B cell (primary cell): ENCODE measurements around the gene OR2T27. TPM values are rescaled to one million over a fixed set of nuclear protein-coding genes. Genes with fewer than 3 reads are reported as not detected.

Experiments used
- ATAC-seq: fragments of 200-7000 bp; cut with Tn5 transposase; one replicate; pipeline ENCODE4 v1.10.0; 2021; ENCODE audit warnings: low read depth, mild to moderate bottlenecking, moderate number of reproducible peaks, moderate library complexity
- CTCF ChIA-PET: fragments of 350-600 bp; sonication (Branson Sonifier 250); formaldehyde crosslinking; loops from one replicate; lab custom pipeline; 2021; ENCODE audit warnings: antibody characterized with exemption, inconsistent platforms; lab: Charles Lee
- POLR2A ChIA-PET: fragments of 350-600 bp; sonication (Branson Sonifier 250); formaldehyde crosslinking; loops from one replicate; lab custom pipeline; 2021; ENCODE audit warnings: antibody characterized with exemption; lab: Charles Lee
- DNase-seq: peaks from one replicate; pipeline ENCODE4 v3.0.0; 2013
- H2AFZ ChIP-seq: 2 replicates; pipeline ENCODE4 v1.6.1; 2012; ENCODE audit warnings: mild to moderate bottlenecking, low read depth, low read length; ENCODE audit not compliant: insufficient read depth, poor library complexity, severe bottlenecking
- H3K27ac ChIP-seq, 2 donors: 1 replicate in 1 of 2; 2 replicates in 1 of 2; pipeline ENCODE4 v1.5.1; 2012 to 2013; ENCODE audit warnings: low read length in 2 of 2, mild to moderate bottlenecking in 2 of 2, moderate library complexity in 1 of 2
- H3K27me3 ChIP-seq, 4 experiments: fragments of 200-600 bp in 1 of 4; sonication (generic) in 1 of 4; replicated peaks in 1 of 4; 1 replicate in 2 of 4; 2 replicates in 2 of 4; pipeline versions ENCODE4 v1.6.1 to v1.7.0; 2013 to 2016; ENCODE audit warnings: low read length in 3 of 4, mild to moderate bottlenecking in 2 of 4, mixed read lengths in 1 of 4, moderate library complexity in 1 of 4; ENCODE audit not compliant: insufficient read depth in 4 of 4, control insufficient read depth in 3 of 4; ENCODE audit errors: control extremely low read depth in 1 of 4
- H3K36me3 ChIP-seq, 2 experiments: replicated peaks in 1 of 2; 1 replicate in 1 of 2; 2 replicates in 1 of 2; pipeline versions ENCODE4 v1.6.1 to v1.7.1; 2013; ENCODE audit warnings: low read length in 1 of 2; ENCODE audit not compliant: insufficient read depth in 2 of 2, control insufficient read depth in 1 of 2; ENCODE audit errors: control extremely low read depth in 1 of 2, extremely low read depth in 1 of 2
- H3K4me1 ChIP-seq, 2 donors: fragments of 200-600 bp in 1 of 2; sonication (generic) in 1 of 2; 1 replicate in 1 of 2; 2 replicates in 1 of 2; pipeline versions ENCODE4 v1.5.1 to v1.6.1; 2013 to 2017; ENCODE audit warnings: low read length in 2 of 2; ENCODE audit not compliant: control insufficient read depth in 2 of 2, insufficient read depth in 2 of 2
- H3K4me2 ChIP-seq: replicated peaks from 2 replicates; pipeline ENCODE3; 2012; ENCODE audit warnings: mild to moderate bottlenecking, low read depth, low read length; ENCODE audit not compliant: poor library complexity, severe bottlenecking
- H3K4me3 ChIP-seq, 5 experiments: fragments of 200-600 bp in 1 of 5; sonication (generic) in 1 of 5; 1 replicate in 3 of 5; 2 replicates in 2 of 5; pipeline versions ENCODE4 v1.5.1 to v1.7.0; 2011 to 2016; ENCODE audit warnings: low read length in 4 of 5, mild to moderate bottlenecking in 4 of 5, low read depth in 2 of 5, control low read depth in 1 of 5, moderate library complexity in 1 of 5; ENCODE audit not compliant: insufficient read depth in 1 of 5; ENCODE audit errors: control extremely low read depth in 1 of 5, extremely low read depth in 1 of 5
- H3K79me2 ChIP-seq: fragments of 200-600 bp; sonication (generic); one replicate; pipeline ENCODE4 v1.6.0; 2016; ENCODE audit warnings: low read length; ENCODE audit not compliant: control insufficient read depth, insufficient read depth
- H3K9ac ChIP-seq: fragments of 200-600 bp; sonication (generic); 2 replicates; pipeline ENCODE4 v1.6.1; 2017; ENCODE audit warnings: mild to moderate bottlenecking, low read length, moderate library complexity
- H3K9me3 ChIP-seq, 3 donors: one replicate each; pipeline versions ENCODE4 v1.6.1 to v1.7.1; 2013; ENCODE audit warnings: low read length in 2 of 3; ENCODE audit not compliant: control insufficient read depth in 2 of 3, insufficient read depth in 1 of 3; ENCODE audit errors: control extremely low read depth in 1 of 3
- H4K20me1 ChIP-seq: 2 replicates; pipeline ENCODE4 v1.6.0; 2012; ENCODE audit warnings: mild to moderate bottlenecking, low read length; ENCODE audit not compliant: insufficient read depth, control insufficient read depth, poor library complexity, severe bottlenecking
- H3K27ac Mint-ChIP-seq: one replicate; pipeline ENCODE4 v1.8.0; 2021; ENCODE audit warnings: mixed read lengths
- H3K27me3 Mint-ChIP-seq: one replicate; pipeline ENCODE4 v1.8.0; 2021; ENCODE audit warnings: mixed read lengths
- H3K4me1 Mint-ChIP-seq: one replicate; pipeline ENCODE4 v1.8.0; 2021; ENCODE audit warnings: mixed read lengths
- H3K4me3 Mint-ChIP-seq: one replicate; pipeline ENCODE4 v1.8.0; 2021; ENCODE audit warnings: mixed read lengths
- H3K9me3 Mint-ChIP-seq: one replicate; pipeline ENCODE4 v1.8.0; 2022; ENCODE audit warnings: mixed read lengths; ENCODE audit not compliant: insufficient read depth
- EZH2 ChIP-seq: IDR thresholded peaks from 2 replicates; pipeline ENCODE4 v1.6.1; 2012; ENCODE audit warnings: borderline replicate concordance, low read depth, mild to moderate bottlenecking, moderate library complexity, low read length; ENCODE audit not compliant: insufficient read depth, poor library complexity, severe bottlenecking
- WGBS: methylation state at CpG from one replicate; pipeline ENCODE4 v1.1.5; 2013; ENCODE audit warnings: missing lambda C conversion rate; ENCODE audit not compliant: insufficient coverage; 5-methylcytosine and 5-hydroxymethylcytosine counted together
- intact Hi-C: fragments of 100-400 bp; cut with micrococcal nuclease; formaldehyde crosslinking; loops from one replicate; pipeline ENCODE4 v1.10.0; 2022
- polyA plus RNA-seq: library from polyadenylated mRNA; depleted of rRNA; stranded (reverse); fragments of >200 nt; gene quantifications from 2 replicates; pipeline ENCODE4 v1.2.3, GENCODE V29; 2012
- total RNA-seq, 2 donors: library from RNA; stranded (reverse); fragments of 120-200 nt in 1 of 2; gene quantifications; 1 replicate in 1 of 2; 2 replicates in 1 of 2; pipeline versions ENCODE4 v1.2.3 to v1.2.4, GENCODE V29; 2013 to 2022
- TF ChIP-seq, protein P1 (sequence below): fragments of 200-600 bp; IDR thresholded peaks from one replicate; pipeline ENCODE4 v1.8.0; 2022; ENCODE audit warnings: antibody characterized with exemption, mild to moderate bottlenecking

Gene OR2T27
- total and polyA plus RNA-seq, 2 donors (not counting 1 experiment from before 2014, with no cell fraction given): 0.10 TPM; not detected in 1

- CTCF ChIA-PET: interaction anchor here (0.8 to 21.8 kb wide), 11 partner anchors 10 to 282 kb away, joined by 3 to 274 read pairs (median 5); no protein-coding TSS in a partner anchor
- POLR2A ChIA-PET: interaction anchor here (1.2 kb wide), 1 partner anchor 118 kb away, joined by 3 read pairs; no protein-coding TSS in a partner anchor
- H3K9me3 ChIP-seq: peaks cover 0 to 4% (median 2%) of the 10 kb centered on the region in 3 donors
- Mint-ChIP-seq H3K27me3 (peaks cover 2% of the 10 kb centered on the region), H3K9me3 (peaks cover 2% of the 10 kb centered on the region), H3K27ac (no peak overlapping the region), H3K4me3 (peak overlapping the region; percentile 8), H3K4me1 (peaks cover 15% of the 10 kb centered on the region)
- peak overlapping the region; percentile 42 for H3K4me2 ChIP-seq
- TF ChIP-seq, protein P1, sequence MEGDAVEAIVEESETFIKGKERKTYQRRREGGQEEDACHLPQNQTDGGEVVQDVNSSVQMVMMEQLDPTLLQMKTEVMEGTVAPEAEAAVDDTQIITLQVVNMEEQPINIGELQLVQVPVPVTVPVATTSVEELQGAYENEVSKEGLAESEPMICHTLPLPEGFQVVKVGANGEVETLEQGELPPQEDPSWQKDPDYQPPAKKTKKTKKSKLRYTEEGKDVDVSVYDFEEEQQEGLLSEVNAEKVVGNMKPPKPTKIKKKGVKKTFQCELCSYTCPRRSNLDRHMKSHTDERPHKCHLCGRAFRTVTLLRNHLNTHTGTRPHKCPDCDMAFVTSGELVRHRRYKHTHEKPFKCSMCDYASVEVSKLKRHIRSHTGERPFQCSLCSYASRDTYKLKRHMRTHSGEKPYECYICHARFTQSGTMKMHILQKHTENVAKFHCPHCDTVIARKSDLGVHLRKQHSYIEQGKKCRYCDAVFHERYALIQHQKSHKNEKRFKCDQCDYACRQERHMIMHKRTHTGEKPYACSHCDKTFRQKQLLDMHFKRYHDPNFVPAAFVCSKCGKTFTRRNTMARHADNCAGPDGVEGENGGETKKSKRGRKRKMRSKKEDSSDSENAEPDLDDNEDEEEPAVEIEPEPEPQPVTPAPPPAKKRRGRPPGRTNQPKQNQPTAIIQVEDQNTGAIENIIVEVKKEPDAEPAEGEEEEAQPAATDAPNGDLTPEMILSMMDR: peak; percentile 78
- no peak for TF ChIP-seq EZH2
- H2AFZ ChIP-seq: peak overlapping the region; percentile 56
- H3K27me3 ChIP-seq: no peaks in the 10 kb centered on the region
- peak; percentile 79 for ATAC-seq
- intact Hi-C loops: loop anchor here (1.0 kb wide), 1 partner anchor 65 kb away; no protein-coding TSS in a partner anchor
- peak; percentile 75 for DNase-seq
- 23% methylated on average over 2 of the region's 3 CpGs for WGBS
- no peaks in the 10 kb centered on the region for H3K36me3 ChIP-seq
- H3K4me1 ChIP-seq: peaks cover 0 to 8% of the 10 kb centered on the region in 2 donors
- H3K27ac ChIP-seq: no peak overlapping the region
- no peaks in the 10 kb centered on the region for H4K20me1 ChIP-seq
- H3K4me3 ChIP-seq: no peak overlapping the region
- no peak overlapping the region for H3K9ac ChIP-seq
- no peaks in the 10 kb centered on the region for H3K79me2 ChIP-seq
These were observed 31.5 kb upstream of the OR2T27 start for GRCh38 chr1:248686815-248687214.

DNA sequence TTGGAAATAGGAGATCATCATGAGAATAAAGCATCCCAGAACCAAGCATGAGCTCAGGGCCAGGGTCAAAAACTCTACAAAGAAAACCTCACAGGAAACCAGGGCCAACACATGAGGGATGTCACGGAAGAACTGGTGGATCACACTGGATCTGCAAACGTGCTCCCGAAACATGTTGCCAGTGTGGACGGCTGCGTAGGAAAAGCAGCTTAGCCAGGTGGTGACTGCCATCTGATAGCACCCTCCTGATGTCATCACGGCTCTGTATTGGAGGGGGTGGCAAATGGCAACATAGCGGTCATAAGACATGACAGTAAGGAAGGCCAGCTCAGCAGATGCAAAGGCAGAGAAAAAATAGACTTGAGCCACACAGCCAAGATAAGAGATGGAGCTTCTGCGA is 26.3 kb upstream of the OR2T27 start:
- Histone ChIP-seq H3K9ac (no peak overlapping the region), H3K36me3 (no peaks in the 10 kb centered on the region), H3K4me3 (no peak overlapping the region), H4K20me1 (no peaks in the 10 kb centered on the region), H3K27ac (no peak overlapping the region), H3K4me2 (no peak overlapping the region), H3K9me3 (no peaks in the 10 kb centered on the region), H3K4me1 (peaks cover 0 to 2% of the 10 kb centered on the region in 2 donors), H2AFZ (no peak overlapping the region), H3K27me3 (peaks cover 0 to 6% (median 0%) of the 10 kb centered on the region in 4 experiments), H3K79me2 (no peaks in the 10 kb centered on the region)
- ChIA-PET POLR2A (no interaction called here), CTCF (interaction anchor here (1.5 to 8.2 kb wide), 3 partner anchors 59 to 277 kb away, joined by 3 to 125 read pairs (median 12); no protein-coding TSS in a partner anchor)
- Mint-ChIP-seq H3K4me1 (peaks cover under 1% of the 10 kb centered on the region), H3K9me3 (no peaks in the 10 kb centered on the region), H3K27me3 (peaks cover 12% of the 10 kb centered on the region), H3K27ac (no peak overlapping the region), H3K4me3 (no peak overlapping the region)
- 91% methylated on average over 8 of the region's 8 CpGs for WGBS
- DNase-seq: no peak
- ATAC-seq: no peak
- intact Hi-C loops: no loop called here
- no peak for TF ChIP-seq EZH2
- TF ChIP-seq, protein P1: no peak
